ENCODE results near the gene LRRC38.
"Not testable (repeated sequence)": the region's sequence is repeated elsewhere in the genome, so short reads cannot be mapped to it uniquely, and the experiment has no call there.

Gene LRRC38

DNA sequence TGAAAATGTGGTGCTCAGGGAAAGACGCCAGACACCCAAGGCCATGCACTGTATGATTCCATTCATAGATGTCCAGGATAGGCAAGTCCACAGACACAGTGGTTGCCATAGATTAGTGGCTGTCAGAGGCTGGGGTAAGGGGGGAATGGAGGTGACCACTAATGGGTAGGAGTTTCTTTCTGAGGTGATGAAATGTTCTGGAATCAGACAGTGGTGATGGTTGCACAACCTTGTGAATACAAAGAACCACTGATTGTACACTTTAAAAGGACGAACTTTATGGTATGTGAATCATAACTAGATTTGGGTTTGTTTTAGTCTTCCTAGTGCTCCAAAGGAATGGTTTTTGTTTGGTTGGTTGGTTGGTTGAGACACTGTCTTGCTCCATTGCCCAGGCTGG is 51.8 kb downstream of the LRRC38 start:
- no peak for DNase-seq (ENCODE audit: low spot score)

DNA sequence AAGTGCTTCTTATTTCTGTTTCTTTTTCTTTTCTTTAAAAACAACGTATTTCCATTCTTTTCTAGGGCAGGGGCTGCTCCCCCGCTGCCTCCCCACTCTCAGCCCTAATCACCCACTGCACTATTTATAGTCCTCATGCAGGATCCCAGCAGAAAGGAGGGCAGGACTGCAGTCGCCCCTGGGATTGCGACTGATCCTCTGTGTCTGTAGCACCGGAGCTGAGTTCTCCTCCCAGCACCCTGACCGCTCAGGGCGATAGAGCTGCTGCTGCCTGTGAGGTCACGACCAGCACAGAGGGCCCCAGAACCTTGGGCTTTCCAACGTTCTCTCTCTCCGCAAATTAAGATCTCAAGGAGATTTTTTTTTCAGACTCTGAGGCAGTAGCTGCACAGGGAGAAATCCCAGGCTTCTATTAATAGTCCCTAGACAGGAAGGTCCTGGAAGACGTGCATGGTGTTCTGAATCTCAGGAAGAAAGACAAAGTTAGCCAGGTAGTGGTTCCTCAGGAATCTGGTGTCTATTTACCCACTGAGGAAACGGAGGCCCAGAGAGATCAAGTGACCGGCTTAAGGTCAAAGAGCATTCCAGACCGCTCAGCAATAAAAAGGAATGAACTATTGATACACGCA is 56.8 kb downstream of the LRRC38 start:
- no peak for DNase-seq (ENCODE audit: low spot score)

DNA sequence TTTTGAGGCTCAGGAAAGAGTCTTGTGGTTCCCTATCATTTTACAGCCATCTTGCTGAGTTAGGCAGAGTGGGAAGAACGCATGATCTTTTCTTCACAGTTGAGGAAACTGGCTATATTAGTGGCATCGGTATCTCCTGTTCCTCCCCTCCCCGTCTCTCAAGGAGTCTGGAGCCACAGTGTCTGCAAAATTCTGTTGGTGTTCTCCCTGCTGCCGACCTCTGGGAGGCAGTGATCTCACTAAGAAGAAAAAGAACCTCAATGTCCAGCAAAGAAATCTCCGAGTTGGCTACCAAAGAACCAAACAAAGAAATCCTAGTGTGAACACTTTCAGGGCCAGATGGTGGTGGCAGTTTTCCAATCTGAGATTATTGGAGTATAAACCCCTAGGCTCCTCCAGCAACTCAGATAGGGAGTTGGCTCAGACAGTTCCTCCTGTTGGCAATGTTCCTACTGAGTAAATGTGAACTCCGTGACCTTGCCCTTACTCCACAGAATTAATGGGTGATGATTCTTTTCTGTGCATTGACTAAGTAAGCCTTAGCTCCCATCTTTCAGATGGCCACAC is 62.3 kb downstream of the LRRC38 start:
- DNase-seq (ENCODE audit: low spot score) = no peak

GRCh38 chr1:13450204-13450603 is 63.6 kb downstream of the LRRC38 start:
- no peak for DNase-seq (ENCODE audit: low spot score)

GRCh38 chr1:13443335-13443979 is 70.3 kb downstream of the LRRC38 start:
- no peak for DNase-seq (ENCODE audit: low spot score)

DNA sequence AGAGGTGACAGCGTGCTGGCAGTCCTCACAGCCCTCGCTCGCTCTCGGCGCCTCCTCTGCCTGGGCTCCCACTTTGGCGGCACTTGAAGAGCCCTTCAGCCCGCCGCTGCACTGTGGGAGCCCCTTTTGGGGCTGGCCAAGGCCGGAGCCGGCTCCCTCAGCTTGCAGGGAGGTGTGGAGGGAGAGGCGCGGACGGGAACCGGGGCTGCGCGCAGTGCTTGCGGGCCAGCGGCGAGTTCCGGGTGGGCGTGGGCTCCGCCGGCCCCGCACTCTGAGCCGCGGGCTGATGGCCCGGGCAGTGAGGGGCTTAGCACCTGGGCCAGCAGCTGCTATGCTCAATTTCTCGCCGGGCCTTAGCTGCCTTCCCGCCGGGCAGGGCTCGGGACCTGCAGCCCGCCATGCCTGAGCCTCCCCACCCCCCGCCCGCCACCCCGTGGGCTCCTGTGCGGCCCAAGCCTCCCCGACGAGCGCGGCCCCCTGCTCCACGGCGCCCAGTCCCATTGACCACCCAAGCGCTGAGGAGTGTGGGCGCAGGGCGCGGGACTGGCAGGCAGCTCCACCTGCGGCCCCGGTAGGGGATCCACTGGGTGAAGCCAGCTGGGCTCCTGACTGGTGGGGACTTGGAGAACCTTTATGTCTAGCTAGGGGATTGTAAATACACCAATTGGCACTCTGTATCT is 74.6 kb downstream of the LRRC38 start:
- DNase-seq (ENCODE audit: low spot score) = not testable (repeated sequence)

GRCh38 chr1:13435458-13435857 is 78.3 kb downstream of the LRRC38 start:
- DNase-seq (ENCODE audit: low spot score) = no peak

GRCh38 chr1:13433694-13434358 is 80.0 kb downstream of the LRRC38 start:
- not testable (repeated sequence) for DNase-seq (ENCODE audit: low spot score)

DNA sequence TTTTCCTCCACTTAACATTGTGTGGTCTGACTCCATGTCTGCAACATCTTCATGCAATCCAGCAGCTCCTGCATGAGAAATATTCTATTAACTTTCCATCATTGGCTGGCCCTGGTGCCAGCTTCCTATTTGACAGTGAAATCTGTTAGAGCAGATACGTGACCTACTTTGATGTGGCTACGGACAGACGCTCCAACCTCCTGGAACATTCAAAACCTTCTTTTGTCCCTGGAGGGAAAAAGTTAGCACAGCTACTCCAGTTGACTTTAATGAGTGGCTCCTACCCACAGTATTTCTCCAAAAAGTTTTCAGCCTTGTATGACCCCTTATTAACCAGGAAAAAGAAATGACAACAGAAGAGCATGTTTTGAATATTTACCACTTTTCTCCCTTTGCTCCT is 81.6 kb downstream of the LRRC38 start:
- no peak for DNase-seq (ENCODE audit: low spot score)

GRCh38 chr1:13430495-13430894 is 83.3 kb downstream of the LRRC38 start:
- DNase-seq (ENCODE audit: low spot score) = no peak
